Activated B cell treated with CpG ODN at 0.5 μM for 24 hours (primary cell): ENCODE measurements around the gene UGT1A5. TPM values are rescaled to one million over a fixed set of nuclear protein-coding genes. Genes with fewer than 3 reads are reported as not detected.
"Not testable (repeated sequence)": the region's sequence is repeated elsewhere in the genome, so short reads cannot be mapped to it uniquely, and the experiment has no call there.

Experiments
- ATAC-seq: fragments of 200-7000 bp; cut with Tn5 transposase; one replicate; pipeline ENCODE4 v1.10.0; 2021; ENCODE audit warnings: low read depth, mild to moderate bottlenecking, moderate library complexity
- CTCF ChIA-PET: fragments of 350-600 bp; sonication (Branson Sonifier 250); formaldehyde crosslinking; loops from one replicate; lab custom pipeline; 2021; ENCODE audit warnings: antibody characterized with exemption; lab: Charles Lee
- POLR2A ChIA-PET: fragments of 350-600 bp; sonication (Branson Sonifier 250); formaldehyde crosslinking; loops from one replicate; lab custom pipeline; 2021; ENCODE audit warnings: antibody characterized with exemption; lab: Charles Lee
- DNase-seq: peaks from one replicate; pipeline ENCODE4 v3.0.0; 2022
- H3K27ac Mint-ChIP-seq: one replicate; pipeline ENCODE4 v1.8.0; 2020; ENCODE audit warnings: mixed read lengths
- H3K27me3 Mint-ChIP-seq: one replicate; pipeline ENCODE4 v1.8.0; 2021; ENCODE audit warnings: mixed read lengths
- H3K36me3 Mint-ChIP-seq: one replicate; pipeline ENCODE4 v1.8.0; 2021; ENCODE audit warnings: low read depth, mixed read lengths
- H3K4me1 Mint-ChIP-seq: one replicate; pipeline ENCODE4 v1.8.0; 2021; ENCODE audit warnings: mixed read lengths
- H3K4me3 Mint-ChIP-seq: one replicate; pipeline ENCODE4 v1.8.0; 2020; ENCODE audit warnings: mild to moderate bottlenecking, mixed read lengths
- H3K9me3 Mint-ChIP-seq: one replicate; pipeline ENCODE4 v1.8.0; 2020; ENCODE audit warnings: mixed read lengths
- CTCF ChIP-seq: fragments of 200-600 bp; IDR thresholded peaks from one replicate; pipeline ENCODE4 v1.8.0; 2022; ENCODE audit warnings: antibody characterized with exemption, mild to moderate bottlenecking
- intact Hi-C: fragments of 100-400 bp; cut with micrococcal nuclease; formaldehyde crosslinking; loops from one replicate; pipeline ENCODE4 v1.15.1; 2024
- total RNA-seq: library from RNA; stranded (reverse); gene quantifications from 2 replicates; pipeline ENCODE4 v1.2.3, GENCODE V29; 2022

Gene UGT1A5
- total RNA-seq, 1 donor from 2014 or later = not detected

- Mint-ChIP-seq H3K4me1 (no peaks in the 10 kb centered on the region), H3K9me3 (no peaks in the 10 kb centered on the region), H3K27me3 (peaks cover 23% of the 10 kb centered on the region), H3K4me3 (no peak within 1 kb of the TSS), H3K36me3 (no peaks in the 10 kb centered on the region), H3K27ac (no peak within 1 kb of the TSS)
- intact Hi-C loops = no loop called here
- TF ChIP-seq CTCF = no peak
- CTCF ChIA-PET = no interaction called here
- DNase-seq (no peak), ATAC-seq (no peak)
- POLR2A ChIA-PET = no interaction called here
Measured at GRCh38 chr2:233718552-233718951, 5.8 kb downstream of the UGT1A5 start, which contains the start of gene UGT1A4. Gene UGT1A4, plus strand, starts transcription at chr2:233718736. Its CDS starts 85 bp downstream, at chr2:233718821.

- ChIA-PET POLR2A (no interaction called here), CTCF (no interaction called here)
- DNase-seq (no peak), ATAC-seq (no peak)
- H3K9me3 Mint-ChIP-seq = no peaks in the 10 kb centered on the region
- no peaks in the 10 kb centered on the region for H3K36me3 Mint-ChIP-seq
- intact Hi-C loops = no loop called here
- H3K4me1 Mint-ChIP-seq = no peaks in the 10 kb centered on the region
- no peak within 1 kb of the TSS for H3K4me3 Mint-ChIP-seq
- no peak within 1 kb of the TSS for H3K27ac Mint-ChIP-seq
- peaks cover 8% of the 10 kb centered on the region for H3K27me3 Mint-ChIP-seq
- TF ChIP-seq CTCF = no peak
Measured at GRCh38 chr2:233728723-233729301, 16.1 kb downstream of the UGT1A5 start, which contains the start of gene UGT1A3. Gene UGT1A3, plus strand, starts transcription at chr2:233729042. Its CDS starts 85 bp downstream, at chr2:233729127.

GRCh38 chr2:233736868-233737653 is 24.4 kb downstream of the UGT1A5 start:
- H3K9me3 Mint-ChIP-seq, DNase-seq, H3K4me1 Mint-ChIP-seq, CTCF ChIA-PET, intact Hi-C loops, H3K27ac Mint-ChIP-seq, POLR2A ChIA-PET, ATAC-seq, H3K36me3 Mint-ChIP-seq, H3K4me3 Mint-ChIP-seq: not testable (repeated sequence)
- peaks cover 38% of the 10 kb centered on the region for H3K27me3 Mint-ChIP-seq

- POLR2A ChIA-PET = no interaction called here
- Mint-ChIP-seq H3K4me1 (no peaks in the 10 kb centered on the region), H3K27ac (no peak overlapping the region), H3K9me3 (no peaks in the 10 kb centered on the region), H3K27me3 (peaks cover 40% of the 10 kb centered on the region), H3K4me3 (no peak overlapping the region), H3K36me3 (no peaks in the 10 kb centered on the region)
- TF ChIP-seq CTCF = no peak
- intact Hi-C loops = no loop called here
- ATAC-seq = no peak
- CTCF ChIA-PET = no interaction called here
- no peak for DNase-seq
Measured at GRCh38 chr2:233740870-233741269, 28.2 kb downstream of the UGT1A5 start.

- H3K9me3 Mint-ChIP-seq = no peaks in the 10 kb centered on the region
- H3K4me3 Mint-ChIP-seq = no peak overlapping the region
- TF ChIP-seq CTCF = no peak
- CTCF ChIA-PET = no interaction called here
- H3K36me3 Mint-ChIP-seq = no peaks in the 10 kb centered on the region
- POLR2A ChIA-PET = no interaction called here
- H3K27me3 Mint-ChIP-seq = peaks cover 37% of the 10 kb centered on the region
- H3K4me1 Mint-ChIP-seq = no peaks in the 10 kb centered on the region
- ATAC-seq (no peak), DNase-seq (no peak)
- intact Hi-C loops = no loop called here
- H3K27ac Mint-ChIP-seq = no peak overlapping the region
Measured at GRCh38 chr2:233743464-233744259, 31.0 kb downstream of the UGT1A5 start.
